Measurements from ENCODE around the gene BMPR1A. TPM values are rescaled to one million over a fixed set of nuclear protein-coding genes. Genes with fewer than 3 reads are reported as not detected.

The BMPR1A gene
- total RNA-seq, 1 experiment from 2014 or later, result 42.6 TPM

DNA sequence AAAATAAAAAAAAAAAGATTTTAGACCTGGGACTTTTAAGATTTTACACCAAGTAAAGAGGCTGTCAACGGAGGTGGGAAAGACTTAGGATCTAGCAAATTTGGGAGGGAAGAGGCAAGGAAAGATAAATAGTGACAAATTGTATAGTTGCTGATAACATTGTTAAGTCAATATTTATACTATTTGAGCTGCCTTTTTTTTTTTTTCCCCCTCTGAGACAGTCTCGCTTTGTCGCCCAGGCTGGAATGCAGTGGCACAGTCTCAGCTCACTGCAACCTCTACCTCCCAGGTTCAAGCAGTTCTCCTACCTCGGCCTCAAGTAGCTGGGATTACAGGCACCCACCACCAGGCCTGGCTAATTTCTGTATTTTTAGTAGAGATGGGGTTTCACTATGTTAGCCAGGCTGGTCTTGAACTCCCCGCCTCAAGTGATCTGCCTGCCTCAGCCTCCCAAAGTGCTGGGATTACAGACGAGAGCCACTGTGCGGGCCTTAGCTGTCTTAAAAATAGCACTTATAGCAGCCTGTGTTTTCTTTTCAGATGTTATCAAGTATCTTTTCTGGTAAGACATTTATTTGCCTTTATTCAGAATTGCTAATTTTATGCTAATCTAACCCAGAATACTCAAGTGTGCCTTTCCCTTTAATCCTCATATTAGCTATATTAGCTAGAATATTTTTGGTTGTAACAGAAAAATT, 106.5 kb downstream of the BMPR1A start:
- H3K27ac ChIP-seq (ENCODE audit: low read depth, low read length), result no peak overlapping the region
- TF ChIP-seq, protein P1, sequence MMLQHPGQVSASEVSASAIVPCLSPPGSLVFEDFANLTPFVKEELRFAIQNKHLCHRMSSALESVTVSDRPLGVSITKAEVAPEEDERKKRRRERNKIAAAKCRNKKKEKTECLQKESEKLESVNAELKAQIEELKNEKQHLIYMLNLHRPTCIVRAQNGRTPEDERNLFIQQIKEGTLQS (IDR thresholded peaks at IDR 0.05), result no peak
- TF ChIP-seq EZH2 (IDR thresholded peaks at IDR 0.05) (no peak), EGR1 (IDR thresholded peaks at IDR 0.05; ENCODE audit: low read depth) (no peak), CEBPB (IDR thresholded peaks at IDR 0.05; ENCODE audit: low read depth) (no peak), YY1 (IDR thresholded peaks at IDR 0.05; ENCODE audit: extremely low read depth, insufficient replicate concordance, low read depth, low read length) (no peak)

GRCh38 chr10:86863484-86863842, 107.0 kb downstream of the BMPR1A start:
- CTCF ChIA-PET, result no interaction called here
- no peak for ATAC-seq
- no peak for TF ChIP-seq MAX (IDR thresholded peaks at IDR 0.05)
- TF ChIP-seq CEBPB (IDR thresholded peaks at IDR 0.05; ENCODE audit: low read depth), result no peak
- TF ChIP-seq SP1 (IDR thresholded peaks at IDR 0.05; ENCODE audit: low read depth), result no peak
- TF ChIP-seq, protein P2, sequence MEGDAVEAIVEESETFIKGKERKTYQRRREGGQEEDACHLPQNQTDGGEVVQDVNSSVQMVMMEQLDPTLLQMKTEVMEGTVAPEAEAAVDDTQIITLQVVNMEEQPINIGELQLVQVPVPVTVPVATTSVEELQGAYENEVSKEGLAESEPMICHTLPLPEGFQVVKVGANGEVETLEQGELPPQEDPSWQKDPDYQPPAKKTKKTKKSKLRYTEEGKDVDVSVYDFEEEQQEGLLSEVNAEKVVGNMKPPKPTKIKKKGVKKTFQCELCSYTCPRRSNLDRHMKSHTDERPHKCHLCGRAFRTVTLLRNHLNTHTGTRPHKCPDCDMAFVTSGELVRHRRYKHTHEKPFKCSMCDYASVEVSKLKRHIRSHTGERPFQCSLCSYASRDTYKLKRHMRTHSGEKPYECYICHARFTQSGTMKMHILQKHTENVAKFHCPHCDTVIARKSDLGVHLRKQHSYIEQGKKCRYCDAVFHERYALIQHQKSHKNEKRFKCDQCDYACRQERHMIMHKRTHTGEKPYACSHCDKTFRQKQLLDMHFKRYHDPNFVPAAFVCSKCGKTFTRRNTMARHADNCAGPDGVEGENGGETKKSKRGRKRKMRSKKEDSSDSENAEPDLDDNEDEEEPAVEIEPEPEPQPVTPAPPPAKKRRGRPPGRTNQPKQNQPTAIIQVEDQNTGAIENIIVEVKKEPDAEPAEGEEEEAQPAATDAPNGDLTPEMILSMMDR (IDR thresholded peaks at IDR 0.05 in 2 of 3, conservative IDR thresholded peaks at IDR 0.05 in 1 of 3; ENCODE audit: borderline replicate concordance in 1 of 3, insufficient read depth in 1 of 3, low read depth in 2 of 3, low read length in 2 of 3), result no peak
- TF ChIP-seq EZH2phosphoT487 (IDR thresholded peaks at IDR 0.05; ENCODE audit: borderline replicate concordance), result no peak
- no peak for TF ChIP-seq ZNF274 (IDR thresholded peaks at IDR 0.05; ENCODE audit: low read depth, low read length)
- no peak for TF ChIP-seq FOSL1 (IDR thresholded peaks at IDR 0.05; ENCODE audit: low read depth)
- TF ChIP-seq POLR2A (IDR thresholded peaks at IDR 0.05; ENCODE audit: borderline replicate concordance, extremely low read depth, insufficient read depth, insufficient read length), result no peak
- no peak for TF ChIP-seq ZFX (IDR thresholded peaks at IDR 0.05)
- no peak for TF ChIP-seq TCF7L2 (IDR thresholded peaks at IDR 0.05; ENCODE audit: borderline replicate concordance, extremely low read depth, insufficient read depth, insufficient read length)
- no peak for TF ChIP-seq YY1 (IDR thresholded peaks at IDR 0.05; ENCODE audit: extremely low read depth, insufficient replicate concordance, low read depth, low read length)

More for the DNA sequence above, 106.5 kb downstream of the BMPR1A start:
- DNase-seq (ENCODE audit: low read depth, low spot score) (no peak), ATAC-seq (no peak)
- Histone ChIP-seq H3K79me2 (ENCODE audit: insufficient read depth, low read length) (no peaks in the 10 kb centered on the region), H3K9me2 (ENCODE audit: insufficient read depth) (peaks cover 4% of the 10 kb centered on the region; the same call in 1 of the 2 replicates), H3K9me3 (ENCODE audit: control insufficient read depth in 1 of 2, insufficient read depth in 1 of 2, low read depth in 1 of 2, low read length in 2 of 2) (no peaks in the 10 kb centered on the region), H4K20me1 (ENCODE audit: insufficient read depth) (no peaks in the 10 kb centered on the region), H3K4me1 (ENCODE audit: control insufficient read depth in 1 of 2, insufficient read depth in 2 of 2, low read length in 2 of 2) (no peaks in the 10 kb centered on the region), H3K4me2 (ENCODE audit: low read length) (no peak overlapping the region), H3K27me3 (ENCODE audit: insufficient read depth, low read length) (no peaks in the 10 kb centered on the region), H3K36me3 (ENCODE audit: control insufficient read depth in 1 of 2, insufficient read depth in 2 of 2, low read length in 2 of 2) (0 out of 4 replicates have a peak, but pooled peaks cover 0 to 2% of the 10 kb centered on the region in 2 experiments), H3K9ac (ENCODE audit: low read length) (no peak overlapping the region), H2AFZ (ENCODE audit: low read depth, low read length, poor library complexity, severe bottlenecking) (no peak overlapping the region), H3K4me3 (replicated peaks in 1 of 2; ENCODE audit: low read depth in 1 of 2, low read length in 2 of 2) (no peak overlapping the region)
- RAD21 ChIA-PET (ENCODE audit: low non-redundant PET in 1 of 2, low total read pairs in 2 of 2, uncharacterized antibody in 2 of 2, unreplicated experiment in 2 of 2), result no interaction called here
- intact Hi-C loops (cut with micrococcal nuclease), result no loop called here
- POLR2A ChIA-PET, result no interaction called here
- BruUV-seq (replicated peaks), result no TSS peak
- CTCF ChIA-PET, result no interaction called here

More at GRCh38 chr10:86863484-86863842, 107.0 kb downstream of the BMPR1A start:
- intact Hi-C loops (cut with micrococcal nuclease), result no loop called here
- ChIA-PET RAD21 (ENCODE audit: low non-redundant PET in 1 of 2, low total read pairs in 2 of 2, uncharacterized antibody in 2 of 2, unreplicated experiment in 2 of 2) (no interaction called here), POLR2A (no interaction called here)
- Histone ChIP-seq H3K4me1 (ENCODE audit: control insufficient read depth in 1 of 2, insufficient read depth in 2 of 2, low read length in 2 of 2) (no peaks in the 10 kb centered on the region), H3K27me3 (ENCODE audit: insufficient read depth, low read length) (no peaks in the 10 kb centered on the region), H3K27ac (ENCODE audit: low read depth, low read length) (no peak overlapping the region), H3K9me3 (ENCODE audit: control insufficient read depth in 1 of 2, insufficient read depth in 1 of 2, low read depth in 1 of 2, low read length in 2 of 2) (no peaks in the 10 kb centered on the region), H3K79me2 (ENCODE audit: insufficient read depth, low read length) (no peaks in the 10 kb centered on the region), H2AFZ (ENCODE audit: low read depth, low read length, poor library complexity, severe bottlenecking) (no peak overlapping the region), H4K20me1 (ENCODE audit: insufficient read depth) (no peaks in the 10 kb centered on the region), H3K4me3 (replicated peaks in 1 of 2; ENCODE audit: low read depth in 1 of 2, low read length in 2 of 2) (no peak overlapping the region), H3K9ac (ENCODE audit: low read length) (no peak overlapping the region), H3K4me2 (ENCODE audit: low read length) (no peak overlapping the region), H3K9me2 (ENCODE audit: insufficient read depth) (peaks cover 3% of the 10 kb centered on the region; the same call in 1 of the 2 replicates), H3K36me3 (ENCODE audit: control insufficient read depth in 1 of 2, insufficient read depth in 2 of 2, low read length in 2 of 2) (0 out of 4 replicates have a peak, but pooled peaks cover 0 to 2% of the 10 kb centered on the region in 2 experiments)
- BruUV-seq (replicated peaks), result no TSS peak
- DNase-seq (ENCODE audit: low read depth, low spot score), result no peak
